Measurements from ENCODE around the gene KRTAP9-3. TPM values are rescaled to one million over a fixed set of nuclear protein-coding genes. Genes with fewer than 3 reads are reported as not detected.

Gene KRTAP9-3
- total and polyA plus RNA-seq, 2 donors (not counting 3 experiments of a cell fraction or from before 2014, with no cell fraction given), result not detected

GRCh38 chr17:41196068-41196467 lies 36.2 kb upstream of the KRTAP9-3 start:
- Histone ChIP-seq H3K9ac (replicated peaks; ENCODE audit: extremely low read depth, insufficient read depth, low read length) (no peak overlapping the region), H3K36me3 (ENCODE audit: control insufficient read depth in 2 of 2, extremely low read depth in 1 of 2, insufficient read depth in 2 of 2, low read length in 2 of 2) (no peaks in the 10 kb centered on the region), H3K4me3 (replicated peaks in 1 of 3; ENCODE audit: insufficient read depth in 1 of 3, low read depth in 1 of 3, low read length in 3 of 3) (no peak overlapping the region), H4K20me1 (replicated peaks; ENCODE audit: control insufficient read depth, extremely low read depth, insufficient read depth, low read length) (no peaks in the 10 kb centered on the region), H2AFZ (ENCODE audit: low read depth, low read length) (no peak overlapping the region), H3K9me3 (replicated peaks; ENCODE audit: control insufficient read depth, insufficient read depth, low read length) (no peaks in the 10 kb centered on the region), H3K4me1 (ENCODE audit: control insufficient read depth, extremely low read depth, insufficient read depth, low read length) (no peaks in the 10 kb centered on the region), H3K4me2 (ENCODE audit: insufficient read depth, low read length) (no peak overlapping the region), H3K9me1 (replicated peaks; ENCODE audit: control insufficient read depth, extremely low read depth, insufficient read depth, low read length) (no peaks in the 10 kb centered on the region), H3K27ac (ENCODE audit: insufficient read depth, low read depth, low read length) (no peak overlapping the region), H3K27me3 (ENCODE audit: control insufficient read depth in 2 of 2, insufficient read depth in 2 of 2, low read length in 2 of 2) (no peaks in the 10 kb centered on the region), H3K79me2 (ENCODE audit: control insufficient read depth, insufficient read depth, low read length) (no peaks in the 10 kb centered on the region)
- no peak for DNase-seq (ENCODE audit: low read depth, low spot score)
- TF ChIP-seq FOS (IDR thresholded peaks at IDR 0.05; ENCODE audit: borderline replicate concordance, insufficient read depth, low read length) (no peak), POLR2A (IDR thresholded peaks at IDR 0.05; ENCODE audit: low read depth, low read length) (no peak), MYC (IDR thresholded peaks at IDR 0.05; ENCODE audit: low read depth, low read length) (no peak), POLR2AphosphoS5 (IDR thresholded peaks at IDR 0.05; ENCODE audit: insufficient read depth, low read depth, low read length) (no peak)
- TF ChIP-seq, protein P1, sequence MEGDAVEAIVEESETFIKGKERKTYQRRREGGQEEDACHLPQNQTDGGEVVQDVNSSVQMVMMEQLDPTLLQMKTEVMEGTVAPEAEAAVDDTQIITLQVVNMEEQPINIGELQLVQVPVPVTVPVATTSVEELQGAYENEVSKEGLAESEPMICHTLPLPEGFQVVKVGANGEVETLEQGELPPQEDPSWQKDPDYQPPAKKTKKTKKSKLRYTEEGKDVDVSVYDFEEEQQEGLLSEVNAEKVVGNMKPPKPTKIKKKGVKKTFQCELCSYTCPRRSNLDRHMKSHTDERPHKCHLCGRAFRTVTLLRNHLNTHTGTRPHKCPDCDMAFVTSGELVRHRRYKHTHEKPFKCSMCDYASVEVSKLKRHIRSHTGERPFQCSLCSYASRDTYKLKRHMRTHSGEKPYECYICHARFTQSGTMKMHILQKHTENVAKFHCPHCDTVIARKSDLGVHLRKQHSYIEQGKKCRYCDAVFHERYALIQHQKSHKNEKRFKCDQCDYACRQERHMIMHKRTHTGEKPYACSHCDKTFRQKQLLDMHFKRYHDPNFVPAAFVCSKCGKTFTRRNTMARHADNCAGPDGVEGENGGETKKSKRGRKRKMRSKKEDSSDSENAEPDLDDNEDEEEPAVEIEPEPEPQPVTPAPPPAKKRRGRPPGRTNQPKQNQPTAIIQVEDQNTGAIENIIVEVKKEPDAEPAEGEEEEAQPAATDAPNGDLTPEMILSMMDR (IDR thresholded peaks at IDR 0.05; ENCODE audit: extremely low read depth in 1 of 2, insufficient read depth in 1 of 2, low read depth in 1 of 2, low read length in 2 of 2), result no peak
- TF ChIP-seq, protein P2, sequence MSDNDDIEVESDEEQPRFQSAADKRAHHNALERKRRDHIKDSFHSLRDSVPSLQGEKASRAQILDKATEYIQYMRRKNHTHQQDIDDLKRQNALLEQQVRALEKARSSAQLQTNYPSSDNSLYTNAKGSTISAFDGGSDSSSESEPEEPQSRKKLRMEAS (IDR thresholded peaks at IDR 0.05; ENCODE audit: insufficient read depth, insufficient read length), result no peak
- ChIA-PET POLR2A (no interaction called here), CTCF (no interaction called here)
- dilution Hi-C loops (cut with MboI; ENCODE audit: extremely low pct_ligation_motif_present, low sequenced_read_pairs), result no loop called here
- no peak for FAIRE-seq
- no TSS peak for BruUV-seq (replicated peaks)
- intact Hi-C loops (cut with micrococcal nuclease), result no loop called here
